Transverse colon (tissue), 3 donors: Measurements from ENCODE around the gene SERTAD3.

Source experiments
- EP300 ChIP-seq: sonication (generic); formaldehyde crosslinking; IDR thresholded peaks from one replicate; pipeline ENCODE4 v1.6.1; 2017; ENCODE audit warnings: antibody characterized with exemption, low read depth
- TF ChIP-seq, protein P1 (sequence below), 5 experiments: fragments of 200-600 bp in 3 of 5; fragments of 450-650 bp in 2 of 5; sonication (generic) in 3 of 5; IDR thresholded peaks; 1 replicate in 2 of 5; 2 replicates in 3 of 5; pipeline ENCODE4 v1.5.1; 2016 to 2017; ENCODE audit warnings: antibody characterized with exemption in 5 of 5, inconsistent platforms in 3 of 5, mild to moderate bottlenecking in 2 of 5, moderate library complexity in 1 of 5

- no peak for TF ChIP-seq EP300
- TF ChIP-seq, protein P1, sequence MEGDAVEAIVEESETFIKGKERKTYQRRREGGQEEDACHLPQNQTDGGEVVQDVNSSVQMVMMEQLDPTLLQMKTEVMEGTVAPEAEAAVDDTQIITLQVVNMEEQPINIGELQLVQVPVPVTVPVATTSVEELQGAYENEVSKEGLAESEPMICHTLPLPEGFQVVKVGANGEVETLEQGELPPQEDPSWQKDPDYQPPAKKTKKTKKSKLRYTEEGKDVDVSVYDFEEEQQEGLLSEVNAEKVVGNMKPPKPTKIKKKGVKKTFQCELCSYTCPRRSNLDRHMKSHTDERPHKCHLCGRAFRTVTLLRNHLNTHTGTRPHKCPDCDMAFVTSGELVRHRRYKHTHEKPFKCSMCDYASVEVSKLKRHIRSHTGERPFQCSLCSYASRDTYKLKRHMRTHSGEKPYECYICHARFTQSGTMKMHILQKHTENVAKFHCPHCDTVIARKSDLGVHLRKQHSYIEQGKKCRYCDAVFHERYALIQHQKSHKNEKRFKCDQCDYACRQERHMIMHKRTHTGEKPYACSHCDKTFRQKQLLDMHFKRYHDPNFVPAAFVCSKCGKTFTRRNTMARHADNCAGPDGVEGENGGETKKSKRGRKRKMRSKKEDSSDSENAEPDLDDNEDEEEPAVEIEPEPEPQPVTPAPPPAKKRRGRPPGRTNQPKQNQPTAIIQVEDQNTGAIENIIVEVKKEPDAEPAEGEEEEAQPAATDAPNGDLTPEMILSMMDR (IDR thresholded peaks at IDR 0.05): no peak
Observed at GRCh38 chr19:40472516-40472915, 28.4 kb upstream of the SERTAD3 start.
